G401 (cell line): ENCODE results near the gene RASGEF1B. TPM values are rescaled to one million over a fixed set of nuclear protein-coding genes. Genes with fewer than 3 reads are reported as not detected.

Experiments
- DNase-seq: peaks from one replicate; pipeline ENCODE4 v3.0.0-alpha.2; 2015; ENCODE audit warnings: low spot score
- in situ Hi-C: cut with HindIII; loops from 2 replicates; pipeline ENCODE4 v1.10.0; 2016; ENCODE audit warnings: low sequenced_read_pairs, mixed read lengths
- total RNA-seq: library from RNA; depleted of rRNA; stranded (reverse); fragments of >200 nt; shearing (Covaris generic); gene quantifications from 2 replicates; pipeline ENCODE4 v1.2.3, GENCODE V29; 2014; rRNA removed

The RASGEF1B gene
- not detected in 2 replicates for total RNA-seq

GRCh38 chr4:81471588-81472280 is at the start of gene RASGEF1B:
TSS of gene RASGEF1B (minus strand) at chr4:81471907. CDS start at chr4:81459508, 12,399 bp downstream.
- peak; percentile 67 for DNase-seq
- in situ Hi-C loops: no loop called here

DNA sequence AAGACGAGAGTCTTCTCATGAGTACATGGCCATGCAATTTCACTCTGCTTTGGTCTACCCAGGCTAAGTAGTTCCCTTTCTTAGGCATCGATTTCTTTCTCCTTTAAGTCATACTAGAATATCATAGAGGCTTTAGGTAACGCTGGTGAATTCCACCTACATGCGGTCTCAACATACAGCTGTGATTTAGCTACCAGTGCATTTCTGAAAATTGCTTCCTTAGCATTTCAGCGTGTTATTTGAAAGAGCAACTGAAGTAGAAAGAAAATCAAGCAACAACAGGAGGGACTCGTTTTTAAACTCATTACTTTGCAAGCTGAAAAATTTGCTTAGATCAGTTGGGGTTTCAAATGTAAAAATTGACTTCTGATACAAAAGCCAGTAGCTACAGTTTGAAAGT is 48.1 kb upstream of the RASGEF1B start:
- DNase-seq: no peak
- in situ Hi-C loops: no loop called here

DNA sequence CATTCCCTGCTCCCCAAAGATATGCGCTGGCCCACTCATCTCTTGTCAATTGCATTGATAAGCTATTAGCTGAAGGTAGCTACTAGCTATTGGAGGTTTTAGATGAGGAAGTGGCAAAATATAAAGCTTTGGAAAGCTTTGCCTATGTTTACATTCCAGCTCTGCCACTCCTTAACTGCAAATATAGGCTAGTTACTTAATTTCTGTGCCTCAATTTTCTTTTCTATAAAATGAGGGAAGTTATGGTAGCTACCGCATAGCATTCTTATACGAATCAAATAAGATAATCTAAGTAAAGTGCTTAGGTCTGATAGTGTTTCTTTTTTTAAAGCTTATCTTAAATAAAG is 47.7 kb upstream of the RASGEF1B start:
- in situ Hi-C loops: no loop called here
- no peak for DNase-seq

DNA sequence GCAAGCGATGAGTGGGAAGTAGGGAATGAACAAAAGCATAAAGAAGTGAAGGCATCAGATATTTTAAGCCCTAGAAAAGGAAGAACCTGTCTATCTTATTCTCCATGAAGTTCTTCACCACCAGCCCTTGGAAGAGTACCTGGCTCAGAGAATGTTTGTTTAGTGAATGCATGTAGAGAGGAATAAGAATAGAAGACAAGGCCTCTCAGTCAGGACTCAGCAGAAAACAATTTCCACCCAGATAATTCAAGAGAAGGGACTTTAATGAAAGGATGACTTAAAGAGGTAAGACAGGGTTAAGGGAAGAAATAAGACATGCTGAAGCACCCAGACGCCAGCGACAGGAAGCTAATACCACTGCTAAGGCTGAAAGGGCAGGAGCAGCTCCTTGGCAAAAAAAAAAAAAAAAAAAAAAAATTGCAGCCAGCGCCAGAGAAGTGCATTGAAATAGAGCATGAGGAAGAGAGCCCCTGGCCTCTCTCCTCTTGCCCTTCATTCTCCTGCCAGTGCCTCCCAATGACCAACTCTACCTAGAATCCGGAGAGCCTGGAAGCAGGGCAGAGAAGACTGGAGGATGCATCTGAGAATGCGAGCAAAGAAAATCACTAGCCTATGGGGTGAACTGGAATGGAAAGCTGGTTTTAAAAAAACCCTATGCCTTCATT is 47.2 kb upstream of the RASGEF1B start:
- in situ Hi-C loops: no loop called here
- no peak for DNase-seq

DNA sequence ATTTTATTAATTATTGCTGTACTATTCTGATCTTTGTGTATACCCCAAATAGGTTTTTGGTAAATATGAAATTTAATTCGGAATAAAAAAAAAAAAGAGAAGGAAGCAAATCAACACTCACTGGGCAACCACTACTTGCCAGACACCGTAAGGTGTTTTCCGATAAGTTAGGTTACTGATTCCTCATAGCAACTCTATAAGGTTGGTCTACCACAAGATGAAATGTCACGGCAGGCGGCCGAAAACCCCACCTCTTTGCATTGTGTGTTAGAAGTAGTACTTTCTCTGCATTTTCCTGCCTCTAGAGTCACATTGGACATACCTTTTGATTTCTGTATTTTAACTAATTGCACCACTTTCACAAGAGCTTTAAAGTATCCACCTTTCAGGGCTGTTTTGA is 44.5 kb upstream of the RASGEF1B start:
- no peak for DNase-seq
- in situ Hi-C loops: no loop called here

- no peak for DNase-seq
- in situ Hi-C loops: no loop called here
Observed at GRCh38 chr4:81512757-81513501, 41.2 kb upstream of the RASGEF1B start.

DNA sequence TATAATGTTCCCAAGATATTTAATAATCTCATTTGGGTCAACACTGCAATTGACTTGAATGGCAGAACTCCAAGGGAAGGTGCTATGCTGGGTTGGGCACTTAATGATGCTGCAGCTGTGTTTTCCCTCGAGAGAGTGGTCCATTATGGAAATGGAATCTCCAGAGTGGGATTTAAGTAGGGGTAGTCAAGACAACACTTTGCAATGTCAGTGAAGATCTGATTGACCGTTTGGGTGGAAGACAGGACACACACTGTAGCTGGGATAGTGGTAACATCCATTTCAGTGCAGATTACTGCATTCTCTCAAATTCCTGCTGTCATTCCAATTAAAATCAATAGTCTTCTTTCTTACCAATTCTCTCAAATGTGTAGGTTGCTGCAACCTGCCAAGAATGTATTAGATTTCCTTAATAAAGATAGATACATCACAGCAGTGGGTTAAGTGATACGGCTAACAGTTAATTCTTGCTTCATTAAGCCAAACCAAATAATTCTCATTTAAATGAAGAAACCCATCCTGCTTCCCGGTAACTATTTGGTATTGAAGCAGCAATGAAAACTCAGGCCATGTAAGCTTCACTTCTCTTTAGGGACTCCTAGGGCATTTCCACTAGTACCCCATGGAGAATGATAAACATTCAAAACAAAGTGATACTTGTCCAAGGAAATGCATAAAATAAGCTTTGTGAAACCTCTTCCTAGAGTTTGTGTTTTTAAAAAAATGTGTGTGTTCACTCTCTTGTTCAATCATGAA is 40.5 kb upstream of the RASGEF1B start:
- in situ Hi-C loops: no loop called here

GRCh38 chr4:81510643-81511178 is 39.0 kb upstream of the RASGEF1B start:
- in situ Hi-C loops: no loop called here
- DNase-seq: no peak

More for the DNA sequence above, 40.5 kb upstream of the RASGEF1B start:
- DNase-seq: no peak

GRCh38 chr4:81509822-81510221 is 38.1 kb upstream of the RASGEF1B start:
- no peak for DNase-seq
- in situ Hi-C loops: no loop called here

GRCh38 chr4:81509191-81509590 is 37.5 kb upstream of the RASGEF1B start:
- DNase-seq: no peak
- in situ Hi-C loops: no loop called here

DNA sequence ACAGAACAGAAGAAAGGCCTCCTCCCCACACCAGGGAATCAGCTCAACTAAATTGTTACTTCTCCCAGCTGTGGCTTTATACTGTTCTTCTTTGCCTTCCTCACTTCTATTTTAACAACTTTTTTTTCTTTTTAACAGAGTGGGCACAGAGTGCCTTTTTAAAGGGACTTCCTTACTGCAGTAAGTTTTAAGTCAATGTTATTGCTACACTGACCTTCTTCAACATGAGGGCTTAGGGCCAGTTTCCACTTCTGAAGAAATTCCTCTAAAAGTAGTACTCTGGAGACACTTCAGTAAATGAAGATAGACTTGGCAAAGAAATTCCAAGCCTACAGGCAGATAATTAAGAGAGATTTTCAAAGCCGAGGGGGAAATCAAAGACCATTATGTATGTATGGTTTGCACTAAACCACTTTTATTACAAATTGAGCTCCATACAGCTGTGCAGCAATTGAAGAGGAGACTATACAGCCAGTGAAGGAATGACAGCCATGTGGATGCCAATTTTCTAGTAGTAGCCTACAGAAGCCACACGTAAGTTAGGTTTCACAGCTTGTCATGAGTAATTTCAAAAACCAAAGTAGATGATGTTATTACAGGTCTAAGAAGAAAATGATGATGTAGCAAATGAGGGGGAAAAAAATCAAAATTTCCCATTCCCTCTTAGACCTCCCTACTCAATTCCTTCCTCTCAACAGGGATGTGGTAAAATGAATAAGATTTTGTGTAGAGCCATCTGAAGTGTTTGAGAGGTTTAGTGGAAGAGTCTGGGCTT is 36.9 kb upstream of the RASGEF1B start:
- no peak for DNase-seq
- in situ Hi-C loops: no loop called here

DNA sequence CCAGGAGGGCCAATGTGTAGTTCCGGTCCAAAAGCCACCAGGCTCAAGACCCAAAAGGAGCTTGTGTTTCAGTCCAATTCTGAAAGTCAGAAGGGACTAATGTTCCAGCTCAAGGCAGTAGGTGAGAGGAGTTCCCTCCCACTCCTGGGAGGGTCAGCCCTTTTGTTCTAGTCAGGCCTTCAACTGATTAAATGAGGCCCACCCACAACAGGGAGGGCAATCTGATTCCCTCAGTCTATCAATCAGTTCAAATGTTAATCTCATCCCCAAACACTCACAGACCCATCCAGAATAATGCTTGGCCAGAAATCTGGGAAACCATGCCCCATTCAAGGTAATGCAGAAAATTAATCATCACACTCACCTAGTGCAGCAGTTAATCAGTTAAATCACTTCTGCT is 35.8 kb upstream of the RASGEF1B start:
- no peak for DNase-seq
- in situ Hi-C loops: no loop called here

- in situ Hi-C loops: no loop called here
- DNase-seq: no peak
Observed at GRCh38 chr4:81506731-81507130, 35.0 kb upstream of the RASGEF1B start.

- in situ Hi-C loops: no loop called here
- no peak for DNase-seq
Observed at GRCh38 chr4:81505726-81506125, 34.0 kb upstream of the RASGEF1B start.

DNA sequence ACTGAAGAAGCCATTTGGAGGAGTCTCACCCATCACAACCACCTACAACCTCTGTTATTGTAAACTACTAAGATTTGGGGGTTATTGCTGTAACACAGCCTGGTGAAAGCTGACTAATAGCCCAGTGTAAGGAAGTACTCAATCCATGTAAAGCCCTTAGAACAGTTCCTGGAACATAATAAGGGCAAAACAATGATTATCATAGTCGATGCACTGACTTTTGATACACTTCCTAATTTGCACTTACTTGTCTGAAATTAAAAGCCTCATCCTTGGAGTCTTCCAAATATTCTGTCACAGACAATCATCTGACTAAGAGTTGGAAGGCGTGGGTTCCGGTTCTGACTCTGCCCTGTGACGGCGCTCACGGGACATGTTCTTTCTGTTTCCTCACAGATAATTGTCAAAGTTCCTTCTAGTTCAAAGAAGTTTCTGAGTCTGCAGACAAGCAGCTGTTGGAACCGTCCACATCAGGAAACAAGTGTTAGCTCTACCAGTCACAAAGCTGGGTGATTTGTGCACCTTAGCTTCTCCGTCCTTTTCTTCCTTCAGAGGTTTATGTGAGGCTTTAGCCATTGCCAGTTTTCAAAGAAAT is 33.4 kb upstream of the RASGEF1B start:
- in situ Hi-C loops: no loop called here
- DNase-seq: no peak

DNA sequence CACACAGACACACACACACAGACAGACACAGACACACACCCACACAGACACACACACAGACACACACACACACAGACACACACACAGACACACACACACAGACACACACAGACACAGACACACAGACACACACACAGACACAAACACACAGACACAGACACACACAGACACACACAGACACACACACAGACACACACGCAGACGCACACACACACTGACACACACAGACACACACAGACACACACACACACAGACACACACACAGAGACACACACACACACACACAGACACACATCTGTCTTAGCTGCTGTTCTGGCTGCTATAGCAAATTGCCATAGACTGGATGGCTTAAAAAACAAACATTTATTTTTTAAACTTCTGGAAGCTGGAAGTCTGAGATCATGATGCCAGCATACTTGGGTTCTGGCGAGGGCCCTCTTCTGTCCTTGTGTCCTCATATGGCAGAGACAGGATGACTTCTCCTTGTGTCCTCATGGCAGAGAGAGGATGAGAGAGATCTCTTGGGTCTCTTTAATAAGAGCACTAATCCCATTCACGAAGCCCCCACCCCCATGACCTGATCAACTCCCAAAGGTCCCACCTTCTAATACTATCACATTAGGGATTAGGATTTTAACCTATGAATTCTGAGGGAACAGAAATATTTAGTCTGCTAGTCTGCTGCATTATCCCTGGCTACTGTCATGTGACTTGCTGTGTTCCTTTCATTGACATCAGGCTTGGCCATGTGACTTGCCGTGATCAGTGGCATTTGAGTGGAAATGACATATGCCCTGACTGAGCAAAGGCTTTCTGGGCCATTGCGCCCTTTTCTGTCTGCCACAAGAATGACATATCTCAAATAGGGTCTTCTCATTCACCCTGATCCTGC is 32.7 kb upstream of the RASGEF1B start:
- in situ Hi-C loops: no loop called here
- DNase-seq: no peak

DNA sequence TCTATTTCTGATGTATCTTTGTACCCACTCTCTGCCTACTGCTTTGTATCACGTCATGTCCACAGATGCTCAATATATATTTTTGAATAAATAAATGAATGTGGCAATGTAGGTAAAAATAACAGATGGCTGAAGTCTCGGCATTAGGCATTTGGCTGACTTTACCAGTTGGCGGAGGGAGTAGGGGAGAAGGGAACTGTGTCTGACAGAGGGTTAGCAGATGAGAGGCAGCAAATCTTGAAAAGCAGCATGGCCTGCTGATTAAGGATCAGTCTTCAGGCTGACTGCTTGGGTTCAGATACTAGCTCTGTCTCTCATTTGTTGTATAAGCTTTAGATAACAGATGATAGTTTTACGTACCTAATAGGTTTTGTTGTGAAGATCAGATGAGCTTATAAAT is 31.9 kb upstream of the RASGEF1B start:
- in situ Hi-C loops: no loop called here
- peak; percentile 80 for DNase-seq
